KBM-7 (cell line): ENCODE results near the gene CLEC14A.

Source experiments
- DNase-seq: peaks from one replicate; pipeline ENCODE4 v3.0.0-alpha.2; 2015
- in situ Hi-C: fragments of 300-500 bp; cut with MboI; formaldehyde crosslinking; loops from 2 replicates; pipeline ENCODE4 v1.14.3; 2020; ENCODE audit warnings: low sequenced_read_pairs, low pct_unique_long_range_greater_than_20kb, mixed read lengths

CLEC14A gene

DNA sequence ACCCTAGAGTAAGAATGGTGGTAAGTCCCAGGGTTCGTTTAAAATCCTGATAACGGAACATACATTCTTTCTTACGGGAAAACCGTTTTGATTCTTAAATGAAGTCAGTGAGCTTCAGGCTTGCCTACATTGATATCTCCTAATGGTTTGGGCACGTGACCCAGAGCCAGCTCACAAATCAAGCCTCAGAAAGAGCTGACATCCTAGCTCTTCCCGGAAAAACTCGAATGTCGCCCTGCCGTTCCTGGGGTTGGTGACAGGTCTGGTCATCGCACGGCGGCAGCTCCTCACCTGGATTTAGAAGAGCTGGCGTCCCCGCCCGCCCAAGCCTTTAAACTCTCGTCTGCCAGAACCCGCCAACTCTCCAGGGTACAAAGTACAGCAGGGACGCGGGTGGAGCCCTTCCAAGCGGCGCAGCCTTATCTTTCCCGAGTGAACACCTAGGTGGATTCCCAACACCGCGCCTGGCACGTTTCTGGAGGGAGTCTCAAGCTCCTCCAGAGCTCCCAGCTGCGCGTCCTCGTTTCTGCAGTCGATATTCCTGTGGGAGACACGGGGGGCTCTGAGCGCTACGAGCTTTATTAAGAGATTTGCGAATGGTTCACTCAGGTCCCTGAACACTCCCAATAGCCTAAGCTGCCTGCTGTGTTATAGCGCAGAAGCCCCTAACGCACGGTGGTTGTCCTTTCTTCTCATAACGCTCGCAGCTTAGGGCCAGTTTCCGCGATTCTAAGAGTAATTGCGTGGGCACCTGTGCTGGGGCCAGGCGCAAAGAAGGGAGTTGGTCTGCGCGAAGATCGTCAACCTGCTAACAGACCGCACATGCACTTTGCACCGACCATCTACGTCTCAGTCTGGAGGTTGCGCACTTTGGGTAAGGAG, 47.9 kb downstream of the CLEC14A start, which contains the start of gene SSTR1:
Gene SSTR1, plus strand, starts transcription at position 169 of the 882 bp plus-strand sequence. CDS start 1,486 bp downstream, outside the sequence.
- in situ Hi-C loops, result no loop called here
- DNase-seq, result no peak

DNA sequence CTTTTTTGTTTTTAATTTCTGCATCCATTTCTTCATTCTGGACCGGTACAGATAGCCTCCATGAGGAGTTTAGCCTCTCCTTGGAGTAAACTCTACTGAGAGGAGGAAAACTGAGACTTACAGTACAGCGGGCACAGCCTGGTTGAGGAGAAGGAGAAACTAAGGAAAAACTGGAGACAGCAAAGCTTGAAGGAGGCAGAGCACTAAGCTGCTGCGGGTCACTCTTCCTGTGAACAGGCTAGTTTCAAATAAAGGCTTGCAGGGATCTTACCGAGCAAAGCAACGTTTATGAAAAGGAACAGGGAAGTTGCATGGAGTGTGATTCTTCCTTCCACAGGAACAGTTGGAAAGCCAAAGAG, 48.5 kb downstream of the CLEC14A start:
- in situ Hi-C loops, result no loop called here
- DNase-seq, result no peak

DNA sequence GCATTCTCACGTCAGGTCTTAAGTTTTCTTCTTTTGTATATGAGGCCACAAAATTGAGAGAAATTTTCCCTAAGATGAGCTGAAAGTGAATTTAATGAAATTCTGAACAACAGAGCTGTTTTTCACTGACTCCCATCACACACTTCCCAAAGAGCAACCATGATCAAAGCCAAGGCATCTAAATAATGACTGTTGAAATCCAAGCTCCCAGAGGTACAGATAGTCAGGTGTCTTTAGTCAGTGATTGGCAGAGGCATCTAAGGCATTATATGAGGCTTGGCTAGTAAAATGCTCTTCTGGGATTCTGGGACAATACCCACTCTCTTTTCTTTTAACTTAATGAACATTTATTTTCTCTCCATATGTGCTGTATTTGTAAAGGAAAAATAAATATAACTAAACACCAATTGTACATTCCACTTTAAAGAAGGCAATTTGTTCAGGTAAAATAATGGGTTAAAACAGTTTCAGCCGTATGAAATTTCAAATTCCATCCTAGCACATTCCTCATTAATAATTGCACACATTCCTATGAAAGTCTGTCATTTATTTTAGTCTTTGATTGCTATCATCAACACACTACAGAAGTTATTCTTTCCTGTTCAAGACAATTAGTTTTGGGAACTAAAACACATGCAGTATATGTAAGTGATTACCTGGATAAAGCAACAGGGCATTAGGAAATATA, 49.1 kb downstream of the CLEC14A start:
- no peak for DNase-seq
- in situ Hi-C loops, result no loop called here

DNA sequence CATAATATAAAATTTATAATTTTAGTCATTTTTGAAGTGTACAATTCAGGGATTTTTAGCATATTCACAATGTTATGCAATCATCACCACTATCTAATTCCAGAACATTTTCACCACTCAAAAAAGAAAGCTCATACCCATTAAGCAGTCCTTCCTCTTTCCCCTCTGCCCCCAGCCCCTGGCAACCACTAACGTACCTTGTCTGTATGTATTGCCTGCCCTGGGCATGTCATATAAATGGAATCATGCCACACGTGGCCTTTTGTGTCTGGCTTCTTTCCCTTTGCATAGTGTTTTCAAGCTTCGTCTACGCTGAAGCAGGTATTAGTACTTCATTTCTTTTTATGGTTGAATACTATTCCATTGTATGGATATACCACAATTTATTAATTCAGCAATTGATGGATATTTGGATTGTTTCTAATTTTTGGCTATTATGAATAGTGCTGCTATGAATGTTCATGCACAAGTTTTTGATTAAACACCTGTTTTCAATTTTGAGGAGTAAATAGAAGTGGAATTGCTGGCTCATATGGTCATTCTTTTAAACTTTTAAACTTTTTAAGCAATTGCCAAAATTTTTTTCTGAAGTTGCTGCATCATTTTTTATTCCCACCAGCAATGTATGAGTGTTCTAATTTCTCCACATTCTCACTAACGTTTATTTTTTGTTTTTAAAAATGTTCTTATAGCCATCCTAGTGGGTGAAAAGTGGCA, 49.8 kb downstream of the CLEC14A start:
- in situ Hi-C loops, result no loop called here
- no peak for DNase-seq

- no peak for DNase-seq
- in situ Hi-C loops, result no loop called here
Observed at GRCh38 chr14:38205119-38205813, 50.6 kb downstream of the CLEC14A start.

- in situ Hi-C loops, result no loop called here
- DNase-seq, result no peak
Observed at GRCh38 chr14:38204719-38205115, 51.2 kb downstream of the CLEC14A start.
